Measurements from ENCODE around the gene GRN.

The GRN gene

GRCh38 chr17:44344939-44345453 is at the start of gene GRN:
TSS of gene GRN (plus strand) at chr17:44345302. CDS start at chr17:44349165, 3,863 bp downstream.
- peak; percentile 81 to 87 (median 81) for DNase-seq (ENCODE audit: low read depth in 2 of 3, low spot score in 1 of 3)

- no peak for DNase-seq (ENCODE audit: low read depth in 2 of 3, low spot score in 1 of 3)
Measured at GRCh38 chr17:44297975-44298374, 47.1 kb upstream of the GRN start.

GRCh38 chr17:44304651-44305050 is 40.5 kb upstream of the GRN start:
- DNase-seq (ENCODE audit: low read depth in 2 of 3, low spot score in 1 of 3): no peak

GRCh38 chr17:44307387-44308186 is 37.5 kb upstream of the GRN start:
- DNase-seq (ENCODE audit: low read depth in 2 of 3, low spot score in 1 of 3): no peak

GRCh38 chr17:44308320-44308818 is 36.7 kb upstream of the GRN start, which contains the start of gene RUNDC3A:
TSS of gene RUNDC3A (plus strand) at chr17:44308601. CDS start at chr17:44308833, 232 bp downstream.
- peak; percentile 66 to 78 (median 76) for DNase-seq (ENCODE audit: low read depth in 2 of 3, low spot score in 1 of 3)

GRCh38 chr17:44308865-44309264 is 36.2 kb upstream of the GRN start:
- DNase-seq (ENCODE audit: low read depth in 2 of 3, low spot score in 1 of 3): no peak

- DNase-seq (ENCODE audit: low read depth in 2 of 3, low spot score in 1 of 3): no peak
Measured at GRCh38 chr17:44309472-44309871, 35.6 kb upstream of the GRN start.

- no peak for DNase-seq (ENCODE audit: low read depth in 2 of 3, low spot score in 1 of 3)
Measured at GRCh38 chr17:44310188-44310587, 34.9 kb upstream of the GRN start.

GRCh38 chr17:44310609-44311376 is 34.3 kb upstream of the GRN start:
- no peak for DNase-seq (ENCODE audit: low read depth in 2 of 3, low spot score in 1 of 3)

- no peak for DNase-seq (ENCODE audit: low read depth in 2 of 3, low spot score in 1 of 3)
Measured at GRCh38 chr17:44311562-44312181, 33.4 kb upstream of the GRN start.

GRCh38 chr17:44312396-44313104 is 32.6 kb upstream of the GRN start:
- DNase-seq (ENCODE audit: low read depth in 2 of 3, low spot score in 1 of 3): no peak

- no peak for DNase-seq (ENCODE audit: low read depth in 2 of 3, low spot score in 1 of 3)
Measured at GRCh38 chr17:44314031-44314430, 31.1 kb upstream of the GRN start.

GRCh38 chr17:44314524-44314868 is 30.6 kb upstream of the GRN start:
- DNase-seq (ENCODE audit: low read depth in 2 of 3, low spot score in 1 of 3): no peak

GRCh38 chr17:44314869-44315661 is 30.0 kb upstream of the GRN start:
- DNase-seq (ENCODE audit: low read depth in 2 of 3, low spot score in 1 of 3): peak in 2 of 3 donors; percentile 28 to 51

- DNase-seq (ENCODE audit: low read depth in 2 of 3, low spot score in 1 of 3): no peak
Measured at GRCh38 chr17:44315760-44316731, 29.1 kb upstream of the GRN start.

GRCh38 chr17:44317545-44317944 is 27.6 kb upstream of the GRN start:
- DNase-seq (ENCODE audit: low read depth in 2 of 3, low spot score in 1 of 3): no peak

- no peak for DNase-seq (ENCODE audit: low read depth in 2 of 3, low spot score in 1 of 3)
Measured at GRCh38 chr17:44318077-44318892, 26.8 kb upstream of the GRN start.

- no peak for DNase-seq (ENCODE audit: low read depth in 2 of 3, low spot score in 1 of 3)
Measured at GRCh38 chr17:44320066-44320465, 25.0 kb upstream of the GRN start.

Data from stimulated activated CD4-positive, alpha-beta T cell treated with anti-CD3 and anti-CD28 coated beads, Interleukin-12 subunit alpha, Interleukin-12 subunit beta, amount 100 ng/mL, for 48 hours (primary cell).